SK-N-SH (cell line): Measurements from ENCODE around the gene PDK1. TPM values are rescaled to one million over a fixed set of nuclear protein-coding genes. Genes with fewer than 3 reads are reported as not detected.

Experiments used
- CTCF ChIA-PET: fragments of 300-600, 350-600 bp; formaldehyde crosslinking; extraction: SDS; loops from one replicate; lab custom pipeline; 2021; lab: Yijun Ruan, JAX
- POLR2A ChIA-PET: fragments of 350-600 bp; sonication (Branson Sonifier 250); formaldehyde crosslinking; extraction: SDS; loops from one replicate; lab custom pipeline; 2020; ENCODE audit warnings: antibody characterized with exemption, inconsistent platforms; lab: Yijun Ruan, JAX
- DNase-seq: peaks from one replicate; pipeline ENCODE4 v3.0.0; 2012
- H2AFZ ChIP-seq: fragments of 200-600 bp; sonication (generic); 2 replicates; pipeline ENCODE4 v1.8.1; 2016; ENCODE audit warnings: antibody characterized with exemption, mild to moderate bottlenecking, low read depth
- H3F3A ChIP-seq: fragments of 200-600 bp; sonication (generic); replicated peaks from 2 replicates; pipeline ENCODE3; 2016; ENCODE audit warnings: antibody characterized with exemption, mild to moderate bottlenecking; ENCODE audit not compliant: insufficient read depth
- H3K27ac ChIP-seq, 2 experiments: fragments of 200-500 bp in 1 of 2; fragments of 200-600 bp in 1 of 2; sonication (Bioruptor generic) in 1 of 2; sonication (generic), shearing (Covaris generic) in 1 of 2; 2 replicates each; pipeline versions ENCODE4 v1.5.1 to v1.6.1; 2014 to 2016; ENCODE audit warnings: low read depth in 2 of 2, inconsistent platforms in 1 of 2, low read length in 1 of 2, mild to moderate bottlenecking in 1 of 2, mixed read lengths in 1 of 2
- H3K27me3 ChIP-seq: fragments of 200-600 bp; sonication (generic), shearing (Covaris generic); 2 replicates; pipeline ENCODE4 v1.6.1; 2016; ENCODE audit warnings: mixed run types; ENCODE audit not compliant: insufficient read depth
- H3K36me3 ChIP-seq, 2 experiments: fragments of 200-500 bp in 1 of 2; fragments of 200-600 bp in 1 of 2; sonication (Bioruptor generic) in 1 of 2; sonication (generic) in 1 of 2; replicated peaks in 1 of 2; 2 replicates each; pipeline versions ENCODE3 to v1.5.1; 2014 to 2016; ENCODE audit warnings: low read length in 1 of 2, mild to moderate bottlenecking in 1 of 2; ENCODE audit not compliant: insufficient read depth in 2 of 2, control insufficient read depth in 1 of 2
- H3K4me1 ChIP-seq, 2 experiments: fragments of 200-500 bp in 1 of 2; fragments of 200-600 bp in 1 of 2; sonication (Bioruptor generic) in 1 of 2; sonication (generic), shearing (Covaris generic) in 1 of 2; 2 replicates each; pipeline versions ENCODE4 v1.5.1 to v1.6.1; 2014 to 2016; ENCODE audit warnings: low read depth in 1 of 2, low read length in 1 of 2, mixed run types in 1 of 2; ENCODE audit not compliant: insufficient read depth in 2 of 2, control insufficient read depth in 1 of 2
- H3K4me2 ChIP-seq: fragments of 200-600 bp; sonication (generic), shearing (Covaris generic); 2 replicates; pipeline ENCODE4 v1.6.1; 2017; ENCODE audit warnings: mixed run types
- H3K4me3 ChIP-seq, 2 experiments: fragments of 200-500 bp in 1 of 2; fragments of 200-600 bp in 1 of 2; sonication (Bioruptor generic) in 1 of 2; sonication (generic), shearing (Covaris generic) in 1 of 2; 2 replicates each; pipeline versions ENCODE4 v1.5.1 to v1.8.1; 2014 to 2016; ENCODE audit warnings: low read depth in 2 of 2, inconsistent platforms in 1 of 2, low read length in 1 of 2, mild to moderate bottlenecking in 1 of 2, mixed read lengths in 1 of 2, moderate library complexity in 1 of 2
- H3K79me2 ChIP-seq: fragments of 200-600 bp; sonication (generic); 2 replicates; pipeline ENCODE4 v1.8.1; 2017; ENCODE audit warnings: mild to moderate bottlenecking; ENCODE audit not compliant: insufficient read depth
- H3K9ac ChIP-seq: fragments of 200-600 bp; sonication (generic); 2 replicates; pipeline ENCODE4 v1.6.1; 2017; ENCODE audit warnings: mixed run types
- H3K9me2 ChIP-seq: fragments of 200-600 bp; sonication (generic); 2 replicates; pipeline ENCODE4 v1.6.1; 2017; ENCODE audit warnings: mixed run types
- H3K9me3 ChIP-seq: fragments of 200-600 bp; sonication (generic); 2 replicates; pipeline ENCODE4 v1.6.1; 2017; ENCODE audit warnings: mixed run types, mild to moderate bottlenecking, moderate library complexity
- H4K20me1 ChIP-seq: fragments of 200-600 bp; sonication (generic); 2 replicates; pipeline ENCODE4 v1.6.1; 2017; ENCODE audit warnings: mild to moderate bottlenecking, mixed run types; ENCODE audit not compliant: insufficient read depth
- CHD2 ChIP-seq: fragments of 150-350 bp; IDR thresholded peaks from 2 replicates; pipeline ENCODE4 v1.6.1; 2018; ENCODE audit warnings: low read length; ENCODE audit not compliant: partially characterized antibody
- EP300 ChIP-seq, 2 experiments: IDR thresholded peaks; 2 replicates each; pipeline versions ENCODE4 v1.4.0 to v1.6.1; 2012; ENCODE audit warnings: borderline replicate concordance in 1 of 2, low read depth in 1 of 2, low read length in 1 of 2
- EZH2phosphoT487 ChIP-seq: fragments of 200-600 bp; sonication (generic); IDR thresholded peaks from 2 replicates; pipeline ENCODE4 v1.6.1; 2017; ENCODE audit warnings: low read depth, mixed run types, mild to moderate bottlenecking, antibody characterized with exemption, moderate library complexity, borderline replicate concordance
- FOSL2 ChIP-seq: IDR thresholded peaks from 2 replicates; pipeline ENCODE4 v1.4.0; 2012; ENCODE audit warnings: low read depth, mild to moderate bottlenecking, moderate library complexity, borderline replicate concordance
- FOXJ3 ChIP-seq: sonication (generic); formaldehyde crosslinking; IDR thresholded peaks from 2 replicates; pipeline ENCODE4 v1.5.1; 2020; ENCODE audit warnings: mild to moderate bottlenecking, missing genetic modification reagents
- GABPA ChIP-seq: IDR thresholded peaks from 2 replicates; pipeline ENCODE4 v1.4.0; 2012; ENCODE audit warnings: low read depth, mild to moderate bottlenecking
- GATA2 ChIP-seq: sonication (generic); formaldehyde crosslinking; IDR thresholded peaks from 2 replicates; pipeline ENCODE4 v1.5.0; 2020; ENCODE audit warnings: mild to moderate bottlenecking, missing genetic modification reagents
- MEF2A ChIP-seq: IDR thresholded peaks from 2 replicates; pipeline ENCODE4 v1.4.0; 2012; ENCODE audit warnings: low read depth, borderline replicate concordance
- MXI1 ChIP-seq: IDR thresholded peaks from 2 replicates; pipeline ENCODE4 v1.6.1; 2012; ENCODE audit warnings: mild to moderate bottlenecking, low read depth, low read length, improper control_type of control experiment
- NRF1 ChIP-seq: IDR thresholded peaks from 2 replicates; pipeline ENCODE4 v1.6.1; 2012; ENCODE audit warnings: low read depth, mild to moderate bottlenecking, low read length
- POLR2AphosphoS5 ChIP-seq: IDR thresholded peaks from 2 replicates; pipeline ENCODE4 v1.6.1; 2012; ENCODE audit warnings: low read depth, low read length
- RAD21 ChIP-seq: IDR thresholded peaks from 2 replicates; pipeline ENCODE4 v1.6.1; 2012; ENCODE audit warnings: mild to moderate bottlenecking, low read length
- RFX5 ChIP-seq: IDR thresholded peaks from 2 replicates; pipeline ENCODE4 v1.6.1; 2012; ENCODE audit warnings: mild to moderate bottlenecking, improper control_type of control experiment, low read length
- RXRA ChIP-seq: IDR thresholded peaks from 2 replicates; pipeline ENCODE4 v1.4.0; 2012; ENCODE audit warnings: low read depth, mild to moderate bottlenecking, borderline replicate concordance
- SIN3A ChIP-seq: IDR thresholded peaks from 2 replicates; pipeline ENCODE4 v1.6.1; 2012; ENCODE audit warnings: low read depth, mild to moderate bottlenecking, low read length, moderate library complexity, borderline replicate concordance
- SMC3 ChIP-seq: IDR thresholded peaks from 2 replicates; pipeline ENCODE4 v1.6.1; 2012; ENCODE audit warnings: low read depth, low read length, improper control_type of control experiment
- TAF1 ChIP-seq: IDR thresholded peaks from 2 replicates; pipeline ENCODE4 v1.6.1; 2012; ENCODE audit warnings: low read depth, mild to moderate bottlenecking, low read length, moderate library complexity, borderline replicate concordance
- TCF12 ChIP-seq: IDR thresholded peaks from 2 replicates; pipeline ENCODE4 v1.4.0; 2012
- YY1 ChIP-seq: IDR thresholded peaks from 2 replicates; pipeline ENCODE4 v1.4.0; 2012; ENCODE audit warnings: low read depth, mild to moderate bottlenecking
- WGBS: methylation state at CpG from one replicate; pipeline ENCODE4 v1.1.6; 2017; ENCODE audit warnings: low lambda C conversion rate; 5-methylcytosine and 5-hydroxymethylcytosine counted together
- polyA plus RNA-seq, 3 experiments: library from polyadenylated mRNA; depleted of rRNA; stranded (reverse); fragments of >200 nt; gene quantifications; 2 replicates each; pipeline ENCODE4 v1.2.3, GENCODE V29; 2012
- TF ChIP-seq, protein P1 (sequence below): fragments of 150-350 bp; IDR thresholded peaks from 2 replicates; pipeline ENCODE4 v1.6.1; 2017; ENCODE audit warnings: antibody characterized with exemption, low read length, low read depth, borderline replicate concordance
- TF ChIP-seq, protein P2 (sequence below): IDR thresholded peaks from 2 replicates; pipeline ENCODE4 v1.6.1; 2012; ENCODE audit warnings: mild to moderate bottlenecking, low read depth, low read length, moderate library complexity
- TF ChIP-seq, protein P3 (sequence below): fragments of 150-350 bp; IDR thresholded peaks from 2 replicates; pipeline ENCODE4 v1.6.1; 2016; ENCODE audit warnings: mild to moderate bottlenecking, low read depth, low read length
- TF ChIP-seq, protein P4 (sequence below): IDR thresholded peaks from 2 replicates; pipeline ENCODE4 v1.4.0; 2012; ENCODE audit warnings: low read depth

PDK1 gene
- polyA plus RNA-seq, 1 of the 3 experiments (the other 2 are of a cell fraction), result 5.3 TPM

GRCh38 chr2:172578860-172579512 lies 23.1 kb downstream of the PDK1 start:
- no peaks in the 10 kb centered on the region for H4K20me1 ChIP-seq
- H3K4me3 ChIP-seq, result no peak overlapping the region; a peak in 1 of 4 replicates
- POLR2A ChIA-PET, result no interaction called here
- no peak overlapping the region for H3K27ac ChIP-seq
- TF ChIP-seq MXI1 (no peak), POLR2AphosphoS5 (no peak), TCF12 (no peak), EP300 (IDR thresholded peaks at IDR 0.05; ENCODE audit: borderline replicate concordance in 1 of 2, low read depth in 1 of 2, low read length in 1 of 2) (no peak), GABPA (no peak), MEF2A (no peak), YY1 (no peak), EZH2phosphoT487 (no peak), SMC3 (no peak), FOSL2 (no peak), NRF1 (no peak)
- TF ChIP-seq, protein P1, sequence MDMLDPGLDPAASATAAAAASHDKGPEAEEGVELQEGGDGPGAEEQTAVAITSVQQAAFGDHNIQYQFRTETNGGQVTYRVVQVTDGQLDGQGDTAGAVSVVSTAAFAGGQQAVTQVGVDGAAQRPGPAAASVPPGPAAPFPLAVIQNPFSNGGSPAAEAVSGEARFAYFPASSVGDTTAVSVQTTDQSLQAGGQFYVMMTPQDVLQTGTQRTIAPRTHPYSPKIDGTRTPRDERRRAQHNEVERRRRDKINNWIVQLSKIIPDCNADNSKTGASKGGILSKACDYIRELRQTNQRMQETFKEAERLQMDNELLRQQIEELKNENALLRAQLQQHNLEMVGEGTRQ, result no peak
- TF ChIP-seq, protein P2, sequence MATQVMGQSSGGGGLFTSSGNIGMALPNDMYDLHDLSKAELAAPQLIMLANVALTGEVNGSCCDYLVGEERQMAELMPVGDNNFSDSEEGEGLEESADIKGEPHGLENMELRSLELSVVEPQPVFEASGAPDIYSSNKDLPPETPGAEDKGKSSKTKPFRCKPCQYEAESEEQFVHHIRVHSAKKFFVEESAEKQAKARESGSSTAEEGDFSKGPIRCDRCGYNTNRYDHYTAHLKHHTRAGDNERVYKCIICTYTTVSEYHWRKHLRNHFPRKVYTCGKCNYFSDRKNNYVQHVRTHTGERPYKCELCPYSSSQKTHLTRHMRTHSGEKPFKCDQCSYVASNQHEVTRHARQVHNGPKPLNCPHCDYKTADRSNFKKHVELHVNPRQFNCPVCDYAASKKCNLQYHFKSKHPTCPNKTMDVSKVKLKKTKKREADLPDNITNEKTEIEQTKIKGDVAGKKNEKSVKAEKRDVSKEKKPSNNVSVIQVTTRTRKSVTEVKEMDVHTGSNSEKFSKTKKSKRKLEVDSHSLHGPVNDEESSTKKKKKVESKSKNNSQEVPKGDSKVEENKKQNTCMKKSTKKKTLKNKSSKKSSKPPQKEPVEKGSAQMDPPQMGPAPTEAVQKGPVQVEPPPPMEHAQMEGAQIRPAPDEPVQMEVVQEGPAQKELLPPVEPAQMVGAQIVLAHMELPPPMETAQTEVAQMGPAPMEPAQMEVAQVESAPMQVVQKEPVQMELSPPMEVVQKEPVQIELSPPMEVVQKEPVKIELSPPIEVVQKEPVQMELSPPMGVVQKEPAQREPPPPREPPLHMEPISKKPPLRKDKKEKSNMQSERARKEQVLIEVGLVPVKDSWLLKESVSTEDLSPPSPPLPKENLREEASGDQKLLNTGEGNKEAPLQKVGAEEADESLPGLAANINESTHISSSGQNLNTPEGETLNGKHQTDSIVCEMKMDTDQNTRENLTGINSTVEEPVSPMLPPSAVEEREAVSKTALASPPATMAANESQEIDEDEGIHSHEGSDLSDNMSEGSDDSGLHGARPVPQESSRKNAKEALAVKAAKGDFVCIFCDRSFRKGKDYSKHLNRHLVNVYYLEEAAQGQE, result no peak
- peaks cover 45% of the 10 kb centered on the region for H3K9me3 ChIP-seq
- H2AFZ ChIP-seq, result no peak overlapping the region
- H3K36me3 ChIP-seq, result peaks cover 6 to 82% of the 10 kb centered on the region in 2 experiments
- H3K4me2 ChIP-seq, result no peak overlapping the region
- no peaks in the 10 kb centered on the region for H3K27me3 ChIP-seq
- H3K4me1 ChIP-seq, result no peaks in the 10 kb centered on the region
- H3K9ac ChIP-seq, result no peak overlapping the region
- WGBS, result 93% methylated on average over 2 of the region's 2 CpGs
- DNase-seq, result no peak
- CTCF ChIA-PET, result no interaction called here
- H3K9me2 ChIP-seq, result 0 out of 2 replicates have a peak, but pooled peaks cover 4% of the 10 kb centered on the region
- H3K79me2 ChIP-seq, result peaks cover 10% of the 10 kb centered on the region
- H3F3A ChIP-seq, result peaks cover 12% of the 10 kb centered on the region

DNA sequence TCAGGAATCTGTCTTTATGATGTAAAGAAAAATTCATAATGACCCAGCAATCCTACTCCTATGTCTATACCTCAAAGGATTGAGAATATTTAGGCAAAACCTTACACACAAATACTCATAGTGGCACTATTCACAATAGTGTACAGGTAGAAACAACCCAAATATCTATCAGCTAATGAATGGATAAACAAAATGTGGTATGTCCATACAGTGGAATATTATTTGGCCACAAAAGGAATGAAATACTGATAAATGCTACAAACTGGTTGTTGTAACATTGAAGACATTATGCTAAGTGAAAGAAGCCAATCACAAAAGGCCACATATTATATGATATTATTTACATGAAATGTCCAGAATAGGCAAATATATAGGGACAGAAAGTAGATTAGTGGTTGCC lies 24.7 kb downstream of the PDK1 start:
- ChIA-PET CTCF (interaction anchor here (1.1 to 2.7 kb wide), 4 partner anchors 9 to 130 kb away, joined by 3 to 16 read pairs (median 5); no protein-coding TSS in a partner anchor), POLR2A (no interaction called here)
- no peak overlapping the region for H3K4me2 ChIP-seq
- TF ChIP-seq MXI1 (no peak), RXRA (no peak), CHD2 (no peak), TAF1 (no peak), FOXJ3 (no peak), RAD21 (no peak), GATA2 (CRISPR knock-in tag) (no peak), EP300 (IDR thresholded peaks at IDR 0.05; ENCODE audit: borderline replicate concordance in 1 of 2, low read depth in 1 of 2, low read length in 1 of 2) (no peak), RFX5 (no peak), SIN3A (no peak), NRF1 (no peak), POLR2AphosphoS5 (no peak)
- TF ChIP-seq, protein P3, sequence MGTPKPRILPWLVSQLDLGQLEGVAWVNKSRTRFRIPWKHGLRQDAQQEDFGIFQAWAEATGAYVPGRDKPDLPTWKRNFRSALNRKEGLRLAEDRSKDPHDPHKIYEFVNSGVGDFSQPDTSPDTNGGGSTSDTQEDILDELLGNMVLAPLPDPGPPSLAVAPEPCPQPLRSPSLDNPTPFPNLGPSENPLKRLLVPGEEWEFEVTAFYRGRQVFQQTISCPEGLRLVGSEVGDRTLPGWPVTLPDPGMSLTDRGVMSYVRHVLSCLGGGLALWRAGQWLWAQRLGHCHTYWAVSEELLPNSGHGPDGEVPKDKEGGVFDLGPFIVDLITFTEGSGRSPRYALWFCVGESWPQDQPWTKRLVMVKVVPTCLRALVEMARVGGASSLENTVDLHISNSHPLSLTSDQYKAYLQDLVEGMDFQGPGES, result no peak
- TF ChIP-seq, protein P4, sequence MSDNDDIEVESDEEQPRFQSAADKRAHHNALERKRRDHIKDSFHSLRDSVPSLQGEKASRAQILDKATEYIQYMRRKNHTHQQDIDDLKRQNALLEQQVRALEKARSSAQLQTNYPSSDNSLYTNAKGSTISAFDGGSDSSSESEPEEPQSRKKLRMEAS, result no peak

More for the DNA sequence above, 24.7 kb downstream of the PDK1 start:
- Histone ChIP-seq H3K79me2 (peaks cover 5% of the 10 kb centered on the region), H3K9ac (no peak overlapping the region), H3K36me3 (peaks cover 2 to 76% of the 10 kb centered on the region in 2 experiments), H3F3A (peaks cover 12% of the 10 kb centered on the region), H3K4me3 (no peak overlapping the region), H3K27me3 (no peaks in the 10 kb centered on the region), H2AFZ (no peak overlapping the region), H3K9me2 (0 out of 2 replicates have a peak, but pooled peaks cover 4% of the 10 kb centered on the region), H3K27ac (no peak overlapping the region), H3K9me3 (peaks cover 32% of the 10 kb centered on the region), H3K4me1 (no peaks in the 10 kb centered on the region), H4K20me1 (no peaks in the 10 kb centered on the region)
- no peak for DNase-seq
